Measurements from ENCODE around the gene CFAP410.

- TF ChIP-seq POLR2AphosphoS5 (IDR thresholded peaks at IDR 0.05; ENCODE audit: low read depth), result 0 out of 2 replicates have a peak, but pooled peaks have one; percentile 0
- no peak for TF ChIP-seq CTCF (IDR thresholded peaks at IDR 0.05; ENCODE audit: insufficient read depth, low read length)
- TF ChIP-seq, protein P1, sequence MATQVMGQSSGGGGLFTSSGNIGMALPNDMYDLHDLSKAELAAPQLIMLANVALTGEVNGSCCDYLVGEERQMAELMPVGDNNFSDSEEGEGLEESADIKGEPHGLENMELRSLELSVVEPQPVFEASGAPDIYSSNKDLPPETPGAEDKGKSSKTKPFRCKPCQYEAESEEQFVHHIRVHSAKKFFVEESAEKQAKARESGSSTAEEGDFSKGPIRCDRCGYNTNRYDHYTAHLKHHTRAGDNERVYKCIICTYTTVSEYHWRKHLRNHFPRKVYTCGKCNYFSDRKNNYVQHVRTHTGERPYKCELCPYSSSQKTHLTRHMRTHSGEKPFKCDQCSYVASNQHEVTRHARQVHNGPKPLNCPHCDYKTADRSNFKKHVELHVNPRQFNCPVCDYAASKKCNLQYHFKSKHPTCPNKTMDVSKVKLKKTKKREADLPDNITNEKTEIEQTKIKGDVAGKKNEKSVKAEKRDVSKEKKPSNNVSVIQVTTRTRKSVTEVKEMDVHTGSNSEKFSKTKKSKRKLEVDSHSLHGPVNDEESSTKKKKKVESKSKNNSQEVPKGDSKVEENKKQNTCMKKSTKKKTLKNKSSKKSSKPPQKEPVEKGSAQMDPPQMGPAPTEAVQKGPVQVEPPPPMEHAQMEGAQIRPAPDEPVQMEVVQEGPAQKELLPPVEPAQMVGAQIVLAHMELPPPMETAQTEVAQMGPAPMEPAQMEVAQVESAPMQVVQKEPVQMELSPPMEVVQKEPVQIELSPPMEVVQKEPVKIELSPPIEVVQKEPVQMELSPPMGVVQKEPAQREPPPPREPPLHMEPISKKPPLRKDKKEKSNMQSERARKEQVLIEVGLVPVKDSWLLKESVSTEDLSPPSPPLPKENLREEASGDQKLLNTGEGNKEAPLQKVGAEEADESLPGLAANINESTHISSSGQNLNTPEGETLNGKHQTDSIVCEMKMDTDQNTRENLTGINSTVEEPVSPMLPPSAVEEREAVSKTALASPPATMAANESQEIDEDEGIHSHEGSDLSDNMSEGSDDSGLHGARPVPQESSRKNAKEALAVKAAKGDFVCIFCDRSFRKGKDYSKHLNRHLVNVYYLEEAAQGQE (IDR thresholded peaks at IDR 0.05; ENCODE audit: insufficient replicate concordance, low read depth), result no peak
Measured at GRCh38 chr21:44375761-44376241, 36.6 kb upstream of the CFAP410 start.

Measured in HL-60 (cell line).